GM18907 (cell line): ENCODE data around the gene TBC1D22A.
"Not testable (repeated sequence)": the region's sequence is repeated elsewhere in the genome, so short reads cannot be mapped to it uniquely, and the experiment has no call there.

ENCODE experiments used
- ATAC-seq: cut with Tn5 transposase; IDR thresholded peaks from one replicate; pipeline ENCODE4 v1.9.1; 2021; ENCODE audit warnings: mild to moderate bottlenecking, moderate library complexity; ENCODE audit not compliant: unreplicated experiment

Gene TBC1D22A

DNA sequence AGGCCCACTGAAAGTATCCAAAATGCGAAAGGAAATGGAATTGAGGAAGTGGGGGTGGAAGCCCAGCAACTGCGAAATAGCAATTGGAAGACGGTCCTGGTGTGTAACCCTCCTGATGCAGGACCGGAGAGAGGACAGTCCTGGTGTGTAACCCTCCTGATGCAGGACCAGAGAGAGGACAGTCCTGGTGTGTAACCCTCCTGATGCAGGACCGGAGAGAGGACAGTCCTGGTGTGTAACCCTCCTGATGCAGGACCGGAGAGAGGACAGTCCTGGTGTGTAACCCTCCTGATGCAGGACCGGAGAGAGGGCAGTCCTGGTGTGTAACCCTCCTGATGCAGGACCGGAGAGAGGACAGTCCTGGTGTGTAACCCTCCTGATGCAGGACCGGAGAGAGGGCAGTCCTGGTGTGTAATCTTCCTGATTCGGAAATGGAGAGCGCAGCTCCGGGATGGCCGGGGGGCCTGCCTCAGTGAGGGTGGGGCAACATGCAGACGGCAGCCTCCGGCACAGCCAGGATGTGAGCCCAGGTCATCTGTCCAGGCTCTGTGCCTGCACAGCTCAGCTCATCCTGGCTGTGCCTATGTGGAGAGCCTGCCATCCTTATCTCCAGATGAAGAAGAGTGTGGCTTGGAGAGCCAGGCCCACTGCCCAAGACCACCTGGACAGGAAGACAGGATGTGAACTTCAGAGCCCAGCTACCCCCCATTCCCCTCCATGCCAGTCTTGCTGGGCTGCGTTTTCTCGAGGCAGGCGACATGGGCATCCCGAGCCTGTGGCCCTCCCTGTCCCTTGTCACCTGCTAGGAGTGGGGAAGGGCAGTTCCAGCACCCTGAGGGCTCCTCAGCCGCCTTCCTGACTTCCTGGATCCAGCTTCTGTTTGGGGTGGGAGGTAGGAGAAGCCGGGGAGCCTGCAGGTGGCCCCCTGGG, 408.3 kb downstream of the TBC1D22A start:
- not testable (repeated sequence) for ATAC-seq

DNA sequence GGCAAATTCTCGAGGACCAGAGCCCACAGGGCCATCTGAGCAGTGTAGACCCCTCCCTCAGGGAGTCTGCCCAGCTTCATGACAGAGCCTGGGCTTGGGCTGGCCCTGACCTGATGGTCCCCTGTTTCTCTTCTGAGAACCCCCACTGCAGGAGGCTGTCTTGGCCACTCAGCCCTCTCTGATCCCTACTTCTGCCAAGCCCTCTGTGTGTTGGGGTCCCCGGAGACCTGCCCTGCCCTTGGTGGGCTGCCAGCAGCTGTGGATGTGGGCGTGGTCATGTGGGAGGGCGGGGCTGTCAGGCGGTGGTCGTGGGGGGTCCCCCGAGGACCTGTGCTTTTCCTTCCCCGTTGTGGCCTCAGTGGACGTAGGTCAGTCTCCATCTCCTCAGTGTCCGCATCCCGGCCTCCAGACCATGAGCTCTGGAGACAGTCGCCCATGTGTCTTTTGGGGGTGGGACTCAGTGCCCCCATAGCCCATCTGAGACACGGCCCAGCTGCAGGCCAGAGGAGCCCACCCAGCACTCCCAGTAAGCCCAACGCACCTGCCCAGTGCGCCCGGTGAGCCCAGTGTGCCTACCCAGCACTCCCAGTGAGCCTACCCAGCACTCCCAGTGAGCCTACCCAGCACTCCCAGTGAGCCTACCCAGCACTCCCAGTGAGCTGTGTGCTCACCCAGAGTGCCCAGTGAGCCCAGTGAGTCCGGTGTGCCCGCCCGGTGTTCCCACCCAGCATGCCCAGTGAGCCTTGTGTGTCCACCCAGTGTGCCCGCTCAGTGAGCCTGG, 409.2 kb downstream of the TBC1D22A start:
- no peak for ATAC-seq

GRCh38 chr22:47172771-47173534, 410.5 kb downstream of the TBC1D22A start:
- ATAC-seq = no peak

- no peak for ATAC-seq
Measured at GRCh38 chr22:47173535-47174021, 411.1 kb downstream of the TBC1D22A start.

GRCh38 chr22:47174096-47174495, 411.6 kb downstream of the TBC1D22A start:
- ATAC-seq = no peak

DNA sequence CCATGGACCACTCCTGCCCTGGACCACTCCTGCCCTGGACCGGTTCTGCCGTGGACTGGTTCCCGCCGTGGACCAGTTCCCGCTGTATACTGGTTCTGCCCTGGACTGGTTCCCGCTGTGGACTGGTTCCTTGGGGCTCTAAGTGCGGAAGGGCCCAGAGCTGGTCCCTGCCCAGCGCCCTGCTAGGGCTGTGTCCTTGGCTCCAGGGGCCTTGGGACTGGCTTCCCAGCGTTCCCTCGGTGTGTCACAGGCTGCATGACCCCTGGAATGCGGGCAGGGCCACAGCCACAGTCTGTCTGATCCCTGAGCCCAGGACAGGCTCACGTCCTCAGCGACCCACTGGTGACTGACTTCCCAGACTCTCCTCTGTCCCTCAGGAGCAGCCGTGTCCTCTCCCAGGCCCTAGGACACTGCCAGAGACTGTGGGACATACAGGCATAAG, 412.2 kb downstream of the TBC1D22A start:
- ATAC-seq = no peak

- no peak for ATAC-seq
Measured at GRCh38 chr22:47175151-47176025, 412.9 kb downstream of the TBC1D22A start.

DNA sequence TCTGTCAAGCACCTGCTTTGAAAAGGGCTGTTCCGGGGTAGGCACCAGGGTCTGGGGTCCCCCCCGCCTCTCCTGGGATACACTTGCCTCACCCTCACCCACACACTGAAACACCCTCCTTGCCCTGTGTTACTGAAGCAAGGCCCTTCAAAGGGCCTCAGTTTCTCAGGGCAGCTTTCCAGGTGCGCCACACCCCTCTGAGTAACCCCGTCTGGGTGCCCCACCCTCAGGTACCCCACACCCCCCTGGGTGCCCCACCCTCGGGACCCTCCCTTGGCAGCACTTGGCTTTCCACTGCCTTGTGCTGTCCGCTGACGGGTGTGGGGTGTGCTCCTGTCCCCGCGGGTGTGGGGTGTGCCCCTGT, 413.6 kb downstream of the TBC1D22A start:
- no peak for ATAC-seq

GRCh38 chr22:47176573-47177333, 414.3 kb downstream of the TBC1D22A start:
- no peak for ATAC-seq

DNA sequence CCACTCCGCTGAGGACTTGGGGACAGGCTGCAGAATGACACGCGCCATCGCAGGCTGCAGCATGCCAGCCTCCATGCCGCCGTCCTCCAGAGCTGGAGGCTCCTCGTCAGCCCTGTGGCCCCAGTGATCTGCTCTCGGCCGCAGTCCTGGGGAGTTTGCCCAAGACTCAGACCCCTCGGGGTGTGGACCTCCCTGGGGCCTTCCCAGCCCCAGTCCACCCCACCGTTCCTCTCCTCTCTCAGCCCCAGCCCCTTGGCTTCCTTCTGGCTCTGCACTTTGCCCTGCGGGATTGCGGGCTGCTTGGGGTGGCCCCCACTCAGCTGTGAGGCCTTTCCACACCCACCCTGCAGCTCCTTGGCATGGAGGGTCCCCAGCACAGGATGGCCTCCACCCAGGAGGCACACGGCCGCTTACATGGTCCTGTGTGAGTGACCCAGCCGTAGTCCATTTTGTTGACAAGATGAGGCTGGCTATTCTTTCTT, 414.9 kb downstream of the TBC1D22A start:
- ATAC-seq = no peak

GRCh38 chr22:47178339-47178738, 415.9 kb downstream of the TBC1D22A start:
- ATAC-seq = no peak

DNA sequence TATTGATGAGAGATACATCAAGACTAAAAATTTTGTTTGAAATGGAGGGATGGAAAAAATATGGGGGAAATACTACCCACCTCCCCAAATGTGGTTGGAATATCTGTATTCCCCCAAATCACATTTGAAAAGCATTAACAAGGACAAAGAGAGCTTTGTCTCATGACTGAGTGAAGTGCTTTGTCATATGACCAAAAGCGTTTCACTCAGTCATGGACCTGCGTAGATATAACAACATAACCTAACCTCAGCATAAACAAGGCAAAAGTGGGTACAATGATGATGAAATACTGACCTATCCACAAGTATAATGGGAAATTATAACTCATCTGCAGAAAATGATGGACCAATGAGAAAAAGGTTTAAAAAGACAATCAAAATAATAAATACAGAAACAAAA, 418.3 kb downstream of the TBC1D22A start:
- ATAC-seq = no peak

DNA sequence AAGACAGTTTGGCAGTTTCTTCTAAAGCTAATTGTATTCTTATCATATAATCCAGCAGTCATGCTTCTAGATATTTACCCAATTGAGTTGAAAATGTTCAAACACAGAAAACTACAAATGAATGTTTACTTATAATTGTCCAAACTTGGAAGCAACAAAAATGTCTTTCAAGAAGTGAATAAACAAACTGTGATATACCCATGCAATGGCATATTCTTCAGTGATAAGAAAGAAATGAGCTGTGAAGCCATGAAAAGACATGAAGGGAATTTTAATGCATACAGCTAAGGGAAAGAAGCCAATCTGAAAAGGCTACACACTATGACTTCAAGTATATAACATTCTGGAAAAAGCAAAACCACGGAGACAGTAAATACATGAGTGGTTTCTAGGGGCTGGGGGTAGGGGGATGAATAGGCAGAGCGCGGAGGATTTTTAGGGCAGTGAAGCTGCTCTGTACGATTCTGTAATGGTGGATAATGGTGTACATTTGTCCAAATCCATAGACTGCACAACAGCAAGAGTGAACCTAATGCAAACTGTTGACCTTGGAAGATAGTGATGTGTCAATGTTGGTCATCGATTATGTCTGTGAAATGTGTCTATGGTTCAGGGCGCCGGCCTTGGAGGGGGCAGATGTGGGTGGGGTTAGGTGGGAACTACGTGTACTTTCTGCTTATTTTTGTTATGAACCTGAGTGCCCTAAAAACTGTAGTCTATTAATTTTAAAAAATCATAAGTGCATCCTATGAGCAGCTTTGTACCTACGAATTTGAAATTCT, 424.9 kb downstream of the TBC1D22A start:
- no peak for ATAC-seq

DNA sequence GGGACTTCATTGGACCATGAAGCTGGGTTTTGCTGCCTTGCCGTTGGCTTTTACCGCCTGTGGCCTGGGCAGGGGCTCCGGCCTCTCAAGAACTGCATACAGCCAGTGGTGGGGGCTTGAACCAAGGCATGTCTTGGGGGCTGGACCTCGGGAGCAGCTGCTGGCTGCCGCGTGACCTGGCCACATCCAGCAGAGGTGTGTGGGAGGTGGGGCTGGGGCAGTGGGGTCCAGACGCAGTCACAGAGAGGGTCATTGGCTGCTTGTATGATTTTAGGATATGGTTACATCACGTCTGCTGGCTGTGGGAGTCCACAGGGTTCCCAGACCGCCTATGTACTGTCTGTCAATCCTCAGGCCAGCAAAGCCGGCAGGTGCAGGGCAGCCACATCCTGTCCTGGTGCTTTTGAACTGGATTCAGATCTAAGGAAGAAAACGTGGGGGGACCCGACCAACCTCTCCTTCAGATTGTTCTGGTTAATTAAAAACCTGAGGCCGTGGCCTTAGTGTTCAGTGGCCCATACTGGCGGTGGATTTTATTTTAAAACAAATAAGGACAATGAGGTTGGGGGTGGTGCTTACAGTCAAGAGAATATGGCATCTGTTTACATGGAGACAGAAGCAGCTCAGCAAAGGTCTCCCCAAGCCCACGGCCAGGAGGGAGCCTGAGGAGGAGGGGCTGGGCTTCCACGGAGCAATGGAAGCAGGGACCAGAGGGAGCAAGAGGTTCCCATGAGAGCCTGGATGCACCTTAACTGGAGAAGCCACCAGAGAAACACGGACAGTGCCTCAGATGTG, 426.0 kb downstream of the TBC1D22A start:
- ATAC-seq = no peak

DNA sequence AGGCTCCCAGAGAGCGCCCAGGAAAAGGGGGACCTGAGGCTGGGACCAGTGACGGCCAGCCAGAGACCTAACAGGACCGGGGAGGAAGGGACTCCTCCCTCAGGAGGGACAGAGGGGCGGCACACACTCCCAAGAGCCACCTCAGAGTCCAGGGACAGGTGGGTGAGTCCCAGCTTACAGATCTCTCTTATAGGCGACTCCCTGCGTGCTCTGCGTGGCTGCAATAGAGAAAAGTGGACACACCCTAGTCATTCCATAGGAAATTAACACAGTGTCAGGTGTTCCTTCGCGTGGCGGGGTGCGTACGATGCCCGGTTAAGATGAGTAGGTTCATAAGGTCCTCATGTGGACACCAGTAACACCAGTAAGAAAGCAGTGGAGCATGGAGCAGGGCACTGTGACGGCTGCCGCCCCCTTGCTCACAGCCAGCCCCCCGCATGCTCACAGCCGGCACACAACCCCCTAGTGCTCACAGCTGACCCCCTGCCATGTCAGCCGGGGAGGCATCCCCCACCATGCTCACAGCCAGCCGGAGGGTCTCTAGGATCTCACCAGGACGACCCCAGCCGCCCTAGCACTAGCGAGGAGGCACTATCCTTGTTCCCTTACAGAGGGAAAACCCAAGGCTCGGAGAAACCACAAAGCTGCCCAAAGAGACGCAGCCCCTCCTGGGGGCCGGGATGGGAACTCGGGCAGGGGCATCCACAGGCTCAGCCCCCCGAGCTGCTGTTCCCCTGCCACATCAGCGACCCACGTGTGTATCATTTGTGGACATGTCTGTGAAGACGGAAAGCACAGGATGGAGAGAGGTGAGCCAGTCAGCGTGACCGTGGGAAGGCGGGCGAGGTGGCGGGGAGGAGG, 426.8 kb downstream of the TBC1D22A start:
- ATAC-seq = no peak

DNA sequence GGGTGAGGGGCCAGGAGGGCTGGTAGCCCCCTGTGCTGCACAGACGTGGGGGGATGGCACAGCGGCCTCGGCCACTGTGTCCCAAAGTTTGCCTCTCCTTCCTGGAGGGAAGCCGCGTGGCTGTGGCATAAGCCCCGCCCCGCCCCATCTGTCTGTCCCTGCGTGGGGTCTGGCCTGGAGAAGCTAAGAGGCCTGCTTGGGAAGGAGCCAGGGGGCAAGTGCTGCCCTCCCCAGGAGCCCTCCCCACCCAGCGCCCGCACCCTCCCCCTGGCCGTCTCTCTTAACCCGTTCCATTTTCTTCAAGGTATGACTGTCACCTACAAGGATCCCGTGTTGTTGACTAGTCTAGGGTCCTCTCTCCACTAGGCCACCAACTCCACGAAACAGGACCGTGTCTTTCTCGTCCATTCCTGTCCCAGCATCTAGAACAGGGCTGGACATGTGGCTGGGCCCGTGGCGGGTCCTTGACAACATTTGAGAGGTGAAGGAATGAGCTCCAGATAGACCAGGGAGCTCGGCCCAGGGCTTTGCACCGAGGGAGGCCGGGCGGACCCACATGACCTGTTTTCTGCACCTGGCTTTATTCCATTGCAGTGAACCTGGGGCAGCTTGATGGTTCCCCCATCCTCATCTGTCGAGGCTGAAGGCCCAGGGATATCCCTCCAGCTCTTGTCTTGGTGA, 428.0 kb downstream of the TBC1D22A start:
- ATAC-seq = no peak
